Vagina (tissue), 2 donors: ENCODE results near the gene NRGN.

Experiments
- CTCF ChIP-seq, 3 experiments: fragments of 450-650 bp in 2 of 3; fragments of 200-600 bp in 1 of 3; sonication (generic) in 1 of 3; IDR thresholded peaks; one replicate each; pipeline ENCODE4 v1.5.1; 2017 to 2019; ENCODE audit warnings: antibody characterized with exemption in 3 of 3, mild to moderate bottlenecking in 2 of 3, moderate library complexity in 2 of 3
- POLR2A ChIP-seq, 2 donors: fragments of 450-650 bp; IDR thresholded peaks; one replicate each; pipeline ENCODE4 v1.6.1; 2017; ENCODE audit warnings: antibody characterized with exemption in 2 of 2, mild to moderate bottlenecking in 2 of 2, moderate library complexity in 2 of 2
- POLR2AphosphoS5 ChIP-seq, 2 donors: sonication (generic); formaldehyde crosslinking; IDR thresholded peaks; one replicate each; pipeline ENCODE4 v1.9.0; 2017; ENCODE audit warnings: antibody characterized with exemption in 2 of 2, mild to moderate bottlenecking in 2 of 2, low read depth in 1 of 2; ENCODE audit not compliant: insufficient read depth in 1 of 2

- TF ChIP-seq CTCF (IDR thresholded peaks at IDR 0.05) = no peak
- TF ChIP-seq POLR2A (IDR thresholded peaks at IDR 0.05) = no peak
- TF ChIP-seq POLR2AphosphoS5 (IDR thresholded peaks at IDR 0.05; ENCODE audit: insufficient read depth in 1 of 2, low read depth in 1 of 2) = no peak
Measured at GRCh38 chr11:124724979-124725718, 14.6 kb upstream of the NRGN start.
